NCI-H2171 (cell line): Measurements from ENCODE around the gene ZNF8.
A peak's percentile ranks its signal among the peaks of the same experiment; 100 is the strongest.
"Not testable (repeated sequence)": the region's sequence is repeated elsewhere in the genome, so short reads cannot be mapped to it uniquely, and the experiment has no call there.

ENCODE experiments used
- DNase-seq: peaks from one replicate; lab custom pipeline; 2025; lab: John Stamatoyannopoulos, UW

Gene ZNF8

GRCh38 chr19:58296104-58296503 lies 17.3 kb downstream of the ZNF8 start:
- DNase-seq = no peak

- DNase-seq = no peak
These were observed 21.9 kb downstream of the ZNF8 start for GRCh38 chr19:58300620-58301019.

GRCh38 chr19:58304255-58304654 lies 25.5 kb downstream of the ZNF8 start:
- no peak for DNase-seq

GRCh38 chr19:58304748-58305064 lies 26.0 kb downstream of the ZNF8 start:
- DNase-seq = no peak

GRCh38 chr19:58305065-58305931 lies 26.5 kb downstream of the ZNF8 start, which contains the start of gene ERVK3-1:
Gene ERVK3-1 (plus strand): TSS chr19:58305377. CDS start chr19:58312169, 6,792 bp downstream.
- DNase-seq = peak; percentile 95

GRCh38 chr19:58305932-58306323 lies 27.2 kb downstream of the ZNF8 start:
- DNase-seq = no peak

GRCh38 chr19:58307736-58308135 lies 29.0 kb downstream of the ZNF8 start:
- no peak for DNase-seq

- DNase-seq = not testable (repeated sequence)
These were observed 31.9 kb downstream of the ZNF8 start for GRCh38 chr19:58310685-58311084.

- no peak for DNase-seq
These were observed 32.6 kb downstream of the ZNF8 start for GRCh38 chr19:58311345-58311865.

- DNase-seq = no peak
These were observed 36.8 kb downstream of the ZNF8 start for GRCh38 chr19:58315580-58315979.

GRCh38 chr19:58317476-58318072 lies 38.8 kb downstream of the ZNF8 start:
- no peak for DNase-seq

GRCh38 chr19:58318297-58318696 lies 39.5 kb downstream of the ZNF8 start:
- DNase-seq = no peak

GRCh38 chr19:58319241-58319640 lies 40.5 kb downstream of the ZNF8 start:
- no peak for DNase-seq

- DNase-seq = no peak
These were observed 46.7 kb downstream of the ZNF8 start for GRCh38 chr19:58325311-58326022.

GRCh38 chr19:58326501-58326913 lies 47.8 kb downstream of the ZNF8 start:
- no peak for DNase-seq

- peak; percentile 94 for DNase-seq
These were observed 48.4 kb downstream of the ZNF8 start, which contains the start of gene ZSCAN22 for GRCh38 chr19:58326914-58327726. Gene ZSCAN22 (plus strand): TSS chr19:58326994. CDS start chr19:58334803, 7,809 bp downstream.

GRCh38 chr19:58328999-58329398 lies 50.2 kb downstream of the ZNF8 start:
- no peak for DNase-seq

- DNase-seq = no peak
These were observed 51.7 kb downstream of the ZNF8 start for GRCh38 chr19:58330458-58330857.

- DNase-seq = no peak
These were observed 53.9 kb downstream of the ZNF8 start for GRCh38 chr19:58332697-58333096.

- no peak for DNase-seq
These were observed 56.0 kb downstream of the ZNF8 start for GRCh38 chr19:58334691-58335249.

GRCh38 chr19:58335630-58336029 lies 56.9 kb downstream of the ZNF8 start:
- DNase-seq = no peak
